HG03108 (cell line): ENCODE measurements around the gene ADAD1.

Source experiments
- ATAC-seq: cut with Tn5 transposase; IDR thresholded peaks from one replicate; pipeline ENCODE4 v1.9.1; 2021; ENCODE audit warnings: moderate library complexity; ENCODE audit not compliant: unreplicated experiment

The ADAD1 gene

DNA sequence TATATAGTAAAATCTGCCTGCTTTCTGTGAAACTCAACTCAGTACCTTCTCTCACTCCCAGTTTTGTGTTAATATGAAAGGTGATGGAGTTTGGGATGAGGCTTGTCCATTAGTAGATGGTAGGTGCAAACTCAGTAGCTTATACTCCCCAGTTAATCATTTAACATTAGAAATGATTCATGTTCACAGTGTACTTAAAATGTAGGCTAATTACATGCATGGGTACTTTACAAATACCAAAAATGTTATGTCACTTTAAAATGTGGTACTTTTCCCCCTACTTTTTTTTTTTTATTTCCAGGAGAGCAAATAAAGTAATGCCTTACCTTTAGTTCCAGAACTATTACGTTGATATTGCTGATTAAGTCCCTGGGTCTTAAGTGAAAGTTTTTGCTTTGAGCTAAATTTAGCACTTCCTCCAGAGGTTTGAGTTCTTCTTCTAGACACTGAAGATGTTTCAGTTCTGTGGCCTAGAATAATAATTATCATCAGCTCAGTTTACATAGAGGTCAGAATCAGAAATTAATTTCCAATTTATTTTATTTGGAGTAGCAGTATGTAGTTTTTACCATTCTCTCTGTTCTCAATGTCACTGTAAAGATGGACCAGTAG is 74.7 kb downstream of the ADAD1 start:
- ATAC-seq, result no peak

GRCh38 chr4:122456231-122457116 is 77.7 kb downstream of the ADAD1 start, which contains the start of gene IL2:
Gene IL2 (minus strand): TSS chr4:122456725. CDS start chr4:122456440, 285 bp downstream.
- no peak for ATAC-seq

DNA sequence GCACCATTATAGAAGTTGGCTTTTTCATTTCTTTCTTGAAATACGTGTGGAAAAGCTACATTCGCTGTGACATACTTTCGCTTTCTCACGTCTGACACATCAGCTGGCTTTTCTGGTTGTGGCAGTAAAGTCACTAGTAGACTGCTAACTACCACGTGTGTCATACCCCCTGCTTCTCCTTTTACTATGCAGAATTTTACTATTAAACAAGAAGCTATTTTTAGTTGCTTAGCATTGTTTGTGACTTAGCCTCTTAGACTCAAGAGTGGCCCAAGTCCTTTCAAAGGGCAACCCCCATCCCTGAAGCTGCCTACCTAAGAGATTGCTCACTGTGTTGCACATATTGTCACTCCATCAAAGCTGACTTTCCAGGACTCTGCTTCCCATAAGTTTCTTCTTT is 79.8 kb downstream of the ADAD1 start:
- ATAC-seq, result peak; percentile 66

- no peak for ATAC-seq
These were observed 90.6 kb downstream of the ADAD1 start for GRCh38 chr4:122469457-122469856.

GRCh38 chr4:122475233-122475632 is 96.4 kb downstream of the ADAD1 start:
- no peak for ATAC-seq

- no peak for ATAC-seq
These were observed 97.3 kb downstream of the ADAD1 start for GRCh38 chr4:122476126-122476525.

- ATAC-seq, result no peak
These were observed 97.9 kb downstream of the ADAD1 start for GRCh38 chr4:122476745-122477144.
